GM12892 (cell line): ENCODE data around the gene SLC25A46.

ENCODE experiments used
- POLR2A ChIP-seq: IDR thresholded peaks from 2 replicates; pipeline ENCODE4 v1.6.1; 2011; ENCODE audit warnings: low read depth, low read length, control low read depth
- POLR2AphosphoS5 ChIP-seq: IDR thresholded peaks from 2 replicates; pipeline ENCODE4 v1.6.1; 2011; ENCODE audit warnings: low read depth, low read length, control low read depth
- TAF1 ChIP-seq: IDR thresholded peaks from 2 replicates; pipeline ENCODE4 v1.6.1; 2011; ENCODE audit warnings: low read depth, mild to moderate bottlenecking, control low read depth, low read length, borderline replicate concordance

- no peak for TF ChIP-seq TAF1
- no peak for TF ChIP-seq POLR2AphosphoS5
- TF ChIP-seq POLR2A: no peak
These were observed 18.4 kb downstream of the SLC25A46 start for GRCh38 chr5:110757118-110757729.
